Heart left ventricle (tissue), 13 donors: ENCODE measurements around the gene CCBE1.

ENCODE experiments used
- POLR2A ChIP-seq, 2 donors: fragments of 450-650 bp; IDR thresholded peaks; one replicate each; pipeline ENCODE4 v1.6.1; 2017; ENCODE audit warnings: antibody characterized with exemption in 2 of 2, mild to moderate bottlenecking in 2 of 2, moderate library complexity in 2 of 2
- TF ChIP-seq, protein P1 (sequence below), 12 donors: fragments of 200-600 bp; sonication (generic) in 4 of 12; IDR thresholded peaks; one replicate each; pipeline versions ENCODE4 v1.5.0 to v1.8.0; 2018 to 2022; ENCODE audit warnings: antibody characterized with exemption in 12 of 12, mild to moderate bottlenecking in 5 of 12
- donor health status: ischemic (EF 13 %, LVEDD 7.1; RV severe dilation, severe dysfunction).
- donor health status: DM: no; HTN: yes; CAD: no.
- donor health status: DM: no; HTN: no; CAD: no.
- donor health status: ischemic (EF 25% LVEDD 6.9; RV normal size, moderate dysfunction).
- donor health status: ischemic (EF 25% LVEDD 5.7; RV mildly dilated, moderate dysfunction).
- donor health status: ischemic (EF 35%, LVEDD 5.7; RV mildly dilated, moderate dysfunction).
- donor health status: nonischemic (EF 11% LVEDD 7.7; RV severe dilation, severe dysfunction).
- donor health status: DM: yes; HTN: yes; CAD: no.
- donor health status: PGD.
- donor health status: ischemic (EF 29% LVEDD 5.4; RV normal size, mild dysfunction).
- donor health status: nonischemic (EF 23%, LVEDD 6.1; RV moderate dilation, normal function).

- TF ChIP-seq, protein P1, sequence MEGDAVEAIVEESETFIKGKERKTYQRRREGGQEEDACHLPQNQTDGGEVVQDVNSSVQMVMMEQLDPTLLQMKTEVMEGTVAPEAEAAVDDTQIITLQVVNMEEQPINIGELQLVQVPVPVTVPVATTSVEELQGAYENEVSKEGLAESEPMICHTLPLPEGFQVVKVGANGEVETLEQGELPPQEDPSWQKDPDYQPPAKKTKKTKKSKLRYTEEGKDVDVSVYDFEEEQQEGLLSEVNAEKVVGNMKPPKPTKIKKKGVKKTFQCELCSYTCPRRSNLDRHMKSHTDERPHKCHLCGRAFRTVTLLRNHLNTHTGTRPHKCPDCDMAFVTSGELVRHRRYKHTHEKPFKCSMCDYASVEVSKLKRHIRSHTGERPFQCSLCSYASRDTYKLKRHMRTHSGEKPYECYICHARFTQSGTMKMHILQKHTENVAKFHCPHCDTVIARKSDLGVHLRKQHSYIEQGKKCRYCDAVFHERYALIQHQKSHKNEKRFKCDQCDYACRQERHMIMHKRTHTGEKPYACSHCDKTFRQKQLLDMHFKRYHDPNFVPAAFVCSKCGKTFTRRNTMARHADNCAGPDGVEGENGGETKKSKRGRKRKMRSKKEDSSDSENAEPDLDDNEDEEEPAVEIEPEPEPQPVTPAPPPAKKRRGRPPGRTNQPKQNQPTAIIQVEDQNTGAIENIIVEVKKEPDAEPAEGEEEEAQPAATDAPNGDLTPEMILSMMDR (IDR thresholded peaks at IDR 0.05): no peak
- TF ChIP-seq POLR2A (IDR thresholded peaks at IDR 0.05): no peak
Measured at GRCh38 chr18:59705145-59705544, 7.9 kb upstream of the CCBE1 start.
